SKM-1 treated with dmso at 0.1 percent for 144 hours (cell line): ENCODE data around the gene NLE1.
"Not testable (repeated sequence)": the region's sequence is repeated elsewhere in the genome, so short reads cannot be mapped to it uniquely, and the experiment has no call there.

Experiments used
- DNase-seq: peaks from one replicate; lab custom pipeline; 2025; ENCODE audit not compliant: unreplicated experiment; lab: John Stamatoyannopoulos, UW

Gene NLE1

GRCh38 chr17:35162755-35163154 lies 20.7 kb upstream of the NLE1 start:
- DNase-seq, result no peak

GRCh38 chr17:35161281-35161761 lies 19.2 kb upstream of the NLE1 start:
- peak; percentile 65 for DNase-seq

- DNase-seq, result no peak
Observed at GRCh38 chr17:35160354-35161201, 18.5 kb upstream of the NLE1 start.

- no peak for DNase-seq
Observed at GRCh38 chr17:35159940-35160339, 17.8 kb upstream of the NLE1 start.

GRCh38 chr17:35155246-35155645 lies 13.1 kb upstream of the NLE1 start:
- DNase-seq, result no peak

GRCh38 chr17:35154196-35155165 lies 12.4 kb upstream of the NLE1 start:
- no peak for DNase-seq

- DNase-seq, result no peak
Observed at GRCh38 chr17:35152421-35153140, 10.5 kb upstream of the NLE1 start.

GRCh38 chr17:35151080-35151479 lies 9.0 kb upstream of the NLE1 start:
- DNase-seq, result not testable (repeated sequence)

- no peak for DNase-seq
Observed at GRCh38 chr17:35149941-35150340, 7.8 kb upstream of the NLE1 start.

- DNase-seq, result no peak
Observed at GRCh38 chr17:35148144-35148543, 6.0 kb upstream of the NLE1 start.

GRCh38 chr17:35147375-35147905 lies 5.3 kb upstream of the NLE1 start, which contains the start of gene UNC45B:
TSS of gene UNC45B (plus strand) at chr17:35147817. CDS start at chr17:35148264, 447 bp downstream.
- no peak for DNase-seq

- DNase-seq, result no peak
Observed at GRCh38 chr17:35146214-35146833, 4.2 kb upstream of the NLE1 start.

- no peak for DNase-seq
Observed at GRCh38 chr17:35144840-35145239, 2.7 kb upstream of the NLE1 start.

- no peak for DNase-seq
Observed at GRCh38 chr17:35142467-35142796, 329 bp upstream of the NLE1 start.

- no peak for DNase-seq
Observed at GRCh38 chr17:35138218-35138617, 3.9 kb downstream of the NLE1 start.

- DNase-seq, result no peak
Observed at GRCh38 chr17:35135322-35135721, 6.8 kb downstream of the NLE1 start.

- no peak for DNase-seq
Observed at GRCh38 chr17:35132816-35133550, 9.1 kb downstream of the NLE1 start.

- no peak for DNase-seq
Observed at GRCh38 chr17:35132099-35132498, 10.0 kb downstream of the NLE1 start.

- DNase-seq, result no peak
Observed at GRCh38 chr17:35130392-35130791, 11.7 kb downstream of the NLE1 start.

GRCh38 chr17:35129973-35130351 lies 12.1 kb downstream of the NLE1 start:
- no peak for DNase-seq
